Measurements from ENCODE around the gene MPEG1. TPM values are rescaled to one million over a fixed set of nuclear protein-coding genes. Genes with fewer than 3 reads are reported as not detected.

MPEG1 gene
- 10 to 100 TPM; 15.0 to 15.8 TPM for total RNA-seq
- 1 to 10 TPM; 4.5 to 5.5 TPM for polyA plus RNA-seq (ENCODE audit: insufficient read length in 2 of 2)
- long read RNA-seq, donor 1, full-length matches to known transcripts = 73 of 73 reads
- long read RNA-seq, donor 1, partial matches to known transcripts = 0 of 73 reads
- long read RNA-seq, donor 1, other reads (novel, unspliced or antisense) = 0 of 73 reads
- long read RNA-seq, donor 2, full-length matches to known transcripts = 10 of 10 reads
- long read RNA-seq, donor 2, partial matches to known transcripts = 0 of 10 reads
- long read RNA-seq, donor 2, other reads (novel, unspliced or antisense) = 0 of 10 reads
- long read RNA-seq, donor 3, full-length matches to known transcripts = 12 of 12 reads
- long read RNA-seq, donor 3, partial matches to known transcripts = 0 of 12 reads
- long read RNA-seq, donor 3, other reads (novel, unspliced or antisense) = 0 of 12 reads
- long read RNA-seq, donor 4, full-length matches to known transcripts = 58 of 58 reads
- long read RNA-seq, donor 4, partial matches to known transcripts = 0 of 58 reads
- long read RNA-seq, donor 4, other reads (novel, unspliced or antisense) = 0 of 58 reads

- H3K27ac ChIP-seq (ENCODE audit: low read depth, low read length) = no peak within 1 kb of the TSS
- H3K4me3 ChIP-seq (ENCODE audit: low read depth, low read length) = no peak within 1 kb of the TSS
- peaks cover 8% of the 10 kb centered on the region for H3K36me3 ChIP-seq (ENCODE audit: control insufficient read depth, insufficient read depth, low read length)
- H3K4me1 ChIP-seq (ENCODE audit: control insufficient read depth, insufficient read depth, low read length) = no peaks in the 10 kb centered on the region
- no peaks in the 10 kb centered on the region for H3K9me3 ChIP-seq (ENCODE audit: control insufficient read depth, insufficient read depth, low read length)
- no peaks in the 10 kb centered on the region for H3K27me3 ChIP-seq (ENCODE audit: control insufficient read depth, insufficient read depth, low read length)
- DNase-seq (ENCODE audit: low read depth in 4 of 6, low spot score in 6 of 6) = no peak
- WGBS (ENCODE audit: insufficient coverage) = 87% methylated on average over 4 of the region's 10 CpGs
Measured at GRCh38 chr11:59212744-59213631, at the start of gene MPEG1. Gene MPEG1 (minus strand): TSS chr11:59212927. CDS start chr11:59212865, 62 bp downstream.

- H3K36me3 ChIP-seq (ENCODE audit: control insufficient read depth, insufficient read depth, low read length) = no peaks in the 10 kb centered on the region
- no peak for DNase-seq (ENCODE audit: low read depth in 4 of 6, low spot score in 6 of 6)
- no peaks in the 10 kb centered on the region for H3K9me3 ChIP-seq (ENCODE audit: control insufficient read depth, insufficient read depth, low read length)
- WGBS (ENCODE audit: insufficient coverage) = 82% methylated on average over 7 of the region's 7 CpGs
- H3K4me3 ChIP-seq (ENCODE audit: low read depth, low read length) = no peak overlapping the region
- no peaks in the 10 kb centered on the region for H3K27me3 ChIP-seq (ENCODE audit: control insufficient read depth, insufficient read depth, low read length)
- H3K27ac ChIP-seq (ENCODE audit: low read depth, low read length) = no peak overlapping the region
- no peaks in the 10 kb centered on the region for H3K4me1 ChIP-seq (ENCODE audit: control insufficient read depth, insufficient read depth, low read length)
Measured at GRCh38 chr11:59262177-59262818, 49.6 kb upstream of the MPEG1 start.

DNA sequence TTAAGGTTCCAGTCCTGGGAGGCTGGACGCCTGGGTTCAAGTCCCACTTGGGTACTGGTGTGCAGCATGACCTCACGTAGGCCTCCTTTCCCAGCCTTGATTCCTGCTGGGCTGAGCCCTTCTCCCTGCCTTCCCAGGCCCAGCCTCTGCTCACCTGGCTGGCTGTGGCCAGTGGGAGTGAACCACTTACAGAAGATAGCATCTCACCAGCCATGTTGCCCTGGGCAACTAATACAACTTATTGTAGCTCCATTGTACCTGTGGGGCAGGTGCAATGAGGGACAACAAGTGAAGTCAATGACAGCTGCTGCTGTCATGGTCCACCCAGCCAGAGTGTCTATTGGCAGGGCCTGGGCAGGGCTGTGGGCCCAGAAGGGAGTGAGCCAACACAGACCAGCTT lies 48.4 kb upstream of the MPEG1 start:
- no peak for DNase-seq (ENCODE audit: low read depth in 4 of 6, low spot score in 6 of 6)
- WGBS (ENCODE audit: insufficient coverage) = 96% methylated on average over 2 of the region's 2 CpGs
- Histone ChIP-seq H3K4me1 (ENCODE audit: control insufficient read depth, insufficient read depth, low read length) (no peaks in the 10 kb centered on the region), H3K27me3 (ENCODE audit: control insufficient read depth, insufficient read depth, low read length) (no peaks in the 10 kb centered on the region), H3K36me3 (ENCODE audit: control insufficient read depth, insufficient read depth, low read length) (no peaks in the 10 kb centered on the region), H3K9me3 (ENCODE audit: control insufficient read depth, insufficient read depth, low read length) (no peaks in the 10 kb centered on the region), H3K27ac (ENCODE audit: low read depth, low read length) (no peak overlapping the region), H3K4me3 (ENCODE audit: low read depth, low read length) (no peak overlapping the region)

- DNase-seq (ENCODE audit: low read depth in 4 of 6, low spot score in 6 of 6) = no peak
- 86% methylated on average over 6 of the region's 9 CpGs for WGBS (ENCODE audit: insufficient coverage)
- H3K36me3 ChIP-seq (ENCODE audit: control insufficient read depth, insufficient read depth, low read length) = no peaks in the 10 kb centered on the region
- H3K4me3 ChIP-seq (ENCODE audit: low read depth, low read length) = no peak overlapping the region
- no peak overlapping the region for H3K27ac ChIP-seq (ENCODE audit: low read depth, low read length)
- no peaks in the 10 kb centered on the region for H3K27me3 ChIP-seq (ENCODE audit: control insufficient read depth, insufficient read depth, low read length)
- no peaks in the 10 kb centered on the region for H3K9me3 ChIP-seq (ENCODE audit: control insufficient read depth, insufficient read depth, low read length)
- H3K4me1 ChIP-seq (ENCODE audit: control insufficient read depth, insufficient read depth, low read length) = no peaks in the 10 kb centered on the region
Measured at GRCh38 chr11:59259867-59260475, 47.2 kb upstream of the MPEG1 start.

DNA sequence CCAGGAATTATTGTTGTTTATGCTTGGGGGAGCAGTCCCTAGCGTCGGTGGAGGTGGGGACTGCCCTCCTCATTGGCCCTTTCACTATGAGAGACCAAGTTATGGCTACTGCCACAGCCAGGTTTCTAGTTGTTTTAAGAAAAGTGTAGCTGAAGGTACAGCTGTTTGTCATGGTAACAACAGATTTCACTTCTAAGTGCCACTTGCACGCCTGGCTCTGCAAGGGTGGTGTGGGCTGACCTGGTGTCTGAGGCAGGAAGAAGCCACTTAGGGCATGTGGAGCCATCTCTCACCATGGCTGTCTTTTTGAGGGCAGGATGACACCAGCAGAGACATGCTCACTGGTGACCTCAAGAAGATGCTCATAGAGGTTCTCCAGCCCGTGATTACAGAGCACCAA lies 46.3 kb upstream of the MPEG1 start:
- no peak for DNase-seq (ENCODE audit: low read depth in 4 of 6, low spot score in 6 of 6)
- 89% methylated on average over 1 of the region's 4 CpGs for WGBS (ENCODE audit: insufficient coverage)

GRCh38 chr11:59255281-59255680 lies 42.6 kb upstream of the MPEG1 start:
- 79% methylated on average over 8 of the region's 8 CpGs for WGBS (ENCODE audit: insufficient coverage)
- no peaks in the 10 kb centered on the region for H3K9me3 ChIP-seq (ENCODE audit: control insufficient read depth, insufficient read depth, low read length)
- H3K4me3 ChIP-seq (ENCODE audit: low read depth, low read length) = no peak overlapping the region
- DNase-seq (ENCODE audit: low read depth in 4 of 6, low spot score in 6 of 6) = no peak
- H3K36me3 ChIP-seq (ENCODE audit: control insufficient read depth, insufficient read depth, low read length) = no peaks in the 10 kb centered on the region
- no peaks in the 10 kb centered on the region for H3K4me1 ChIP-seq (ENCODE audit: control insufficient read depth, insufficient read depth, low read length)
- no peaks in the 10 kb centered on the region for H3K27me3 ChIP-seq (ENCODE audit: control insufficient read depth, insufficient read depth, low read length)
- no peak overlapping the region for H3K27ac ChIP-seq (ENCODE audit: low read depth, low read length)

More for the DNA sequence above, 46.3 kb upstream of the MPEG1 start:
- H3K36me3 ChIP-seq (ENCODE audit: control insufficient read depth, insufficient read depth, low read length) = no peaks in the 10 kb centered on the region
- H3K4me1 ChIP-seq (ENCODE audit: control insufficient read depth, insufficient read depth, low read length) = no peaks in the 10 kb centered on the region
- no peak overlapping the region for H3K27ac ChIP-seq (ENCODE audit: low read depth, low read length)
- no peaks in the 10 kb centered on the region for H3K27me3 ChIP-seq (ENCODE audit: control insufficient read depth, insufficient read depth, low read length)
- no peaks in the 10 kb centered on the region for H3K9me3 ChIP-seq (ENCODE audit: control insufficient read depth, insufficient read depth, low read length)
- H3K4me3 ChIP-seq (ENCODE audit: low read depth, low read length) = no peak overlapping the region

DNA sequence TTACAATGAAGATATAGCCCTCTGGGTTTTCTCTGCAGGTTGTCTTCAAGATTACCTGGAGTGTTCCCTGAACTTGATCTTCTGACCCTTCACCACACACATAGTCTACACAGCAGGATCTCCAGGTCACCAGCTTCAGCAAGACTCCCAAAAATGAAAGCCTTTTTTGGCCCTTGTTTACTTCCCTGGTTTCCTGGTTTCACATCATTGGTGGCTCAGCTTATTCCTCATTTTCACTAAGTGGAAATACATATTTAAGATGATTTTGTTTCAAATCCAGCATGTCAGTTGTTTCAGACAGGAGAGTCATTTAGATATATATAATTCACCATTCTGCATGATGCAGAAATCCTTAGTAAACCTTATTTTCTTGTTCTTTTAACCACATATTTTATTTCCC lies 41.6 kb upstream of the MPEG1 start:
- Histone ChIP-seq H3K36me3 (ENCODE audit: control insufficient read depth, insufficient read depth, low read length) (no peaks in the 10 kb centered on the region), H3K4me3 (ENCODE audit: low read depth, low read length) (no peak overlapping the region), H3K27ac (ENCODE audit: low read depth, low read length) (no peak overlapping the region), H3K4me1 (ENCODE audit: control insufficient read depth, insufficient read depth, low read length) (no peaks in the 10 kb centered on the region), H3K9me3 (ENCODE audit: control insufficient read depth, insufficient read depth, low read length) (no peaks in the 10 kb centered on the region), H3K27me3 (ENCODE audit: control insufficient read depth, insufficient read depth, low read length) (no peaks in the 10 kb centered on the region)
- no peak for DNase-seq (ENCODE audit: low read depth in 4 of 6, low spot score in 6 of 6)

GRCh38 chr11:59253001-59253400 lies 40.3 kb upstream of the MPEG1 start:
- Histone ChIP-seq H3K36me3 (ENCODE audit: control insufficient read depth, insufficient read depth, low read length) (no peaks in the 10 kb centered on the region), H3K27me3 (ENCODE audit: control insufficient read depth, insufficient read depth, low read length) (no peaks in the 10 kb centered on the region), H3K4me3 (ENCODE audit: low read depth, low read length) (no peak overlapping the region), H3K27ac (ENCODE audit: low read depth, low read length) (no peak overlapping the region), H3K9me3 (ENCODE audit: control insufficient read depth, insufficient read depth, low read length) (peaks cover 2% of the 10 kb centered on the region), H3K4me1 (ENCODE audit: control insufficient read depth, insufficient read depth, low read length) (no peaks in the 10 kb centered on the region)
- no peak for DNase-seq (ENCODE audit: low read depth in 4 of 6, low spot score in 6 of 6)
- 78% methylated on average over 2 of the region's 2 CpGs for WGBS (ENCODE audit: insufficient coverage)

GRCh38 chr11:59249535-59249934 lies 36.8 kb upstream of the MPEG1 start:
- Histone ChIP-seq H3K4me3 (ENCODE audit: low read depth, low read length) (no peak overlapping the region), H3K27me3 (ENCODE audit: control insufficient read depth, insufficient read depth, low read length) (no peaks in the 10 kb centered on the region), H3K36me3 (ENCODE audit: control insufficient read depth, insufficient read depth, low read length) (no peaks in the 10 kb centered on the region), H3K27ac (ENCODE audit: low read depth, low read length) (no peak overlapping the region), H3K4me1 (ENCODE audit: control insufficient read depth, insufficient read depth, low read length) (no peaks in the 10 kb centered on the region), H3K9me3 (ENCODE audit: control insufficient read depth, insufficient read depth, low read length) (peaks cover 2% of the 10 kb centered on the region)
- 88% methylated on average over 7 of the region's 7 CpGs for WGBS (ENCODE audit: insufficient coverage)
- DNase-seq (ENCODE audit: low read depth in 4 of 6, low spot score in 6 of 6) = no peak

Data from spinal cord (tissue), 10 donors.